Subcutaneous adipose tissue (tissue), 4 donors: ENCODE data around the gene SLC4A7. TPM values are rescaled to one million over a fixed set of nuclear protein-coding genes. Genes with fewer than 3 reads are reported as not detected.

Source experiments
- CTCF ChIP-seq: fragments of 450-650 bp; IDR thresholded peaks from one replicate; pipeline ENCODE4 v1.5.1; 2016; ENCODE audit warnings: low read depth, mild to moderate bottlenecking, control low read depth, antibody characterized with exemption, moderate library complexity
- total RNA-seq, 4 donors: library from RNA; depleted of rRNA; stranded (reverse); fragments of >200 nt; gene quantifications; one replicate each; pipeline ENCODE4 v1.1.0, GENCODE V29; 2016

Gene SLC4A7
- total RNA-seq, 4 donors from 2014 or later: 19.4 to 41.8 (median 37.6) TPM

- TF ChIP-seq CTCF: no peak
Measured at GRCh38 chr3:27425896-27426565, 58.2 kb downstream of the SLC4A7 start.

- no peak for TF ChIP-seq CTCF
Measured at GRCh38 chr3:27423463-27423862, 60.7 kb downstream of the SLC4A7 start.

GRCh38 chr3:27422617-27423016, 61.6 kb downstream of the SLC4A7 start:
- TF ChIP-seq CTCF: no peak

GRCh38 chr3:27415202-27415601, 69.0 kb downstream of the SLC4A7 start:
- TF ChIP-seq CTCF: no peak

- TF ChIP-seq CTCF: no peak
Measured at GRCh38 chr3:27392950-27393679, 91.1 kb downstream of the SLC4A7 start.

- TF ChIP-seq CTCF: no peak
Measured at GRCh38 chr3:27391796-27392195, 92.4 kb downstream of the SLC4A7 start.

GRCh38 chr3:27387625-27388024, 96.6 kb downstream of the SLC4A7 start:
- no peak for TF ChIP-seq CTCF
